Measurements from ENCODE around the gene NOVA2.

NOVA2 gene

GRCh38 chr19:45913874-45914830 lies 59.5 kb downstream of the NOVA2 start, which contains the start of gene NANOS2:
Gene NANOS2 (minus strand): TSS chr19:45914778. CDS start chr19:45914693, 85 bp downstream.
- no peak for TF ChIP-seq CTCF (IDR thresholded peaks at IDR 0.05)
- no peak within 1 kb of the TSS for H3K4me3 ChIP-seq
- H3K27ac ChIP-seq: no peak within 1 kb of the TSS
- DNase-seq (ENCODE audit: low spot score): no peak

DNA sequence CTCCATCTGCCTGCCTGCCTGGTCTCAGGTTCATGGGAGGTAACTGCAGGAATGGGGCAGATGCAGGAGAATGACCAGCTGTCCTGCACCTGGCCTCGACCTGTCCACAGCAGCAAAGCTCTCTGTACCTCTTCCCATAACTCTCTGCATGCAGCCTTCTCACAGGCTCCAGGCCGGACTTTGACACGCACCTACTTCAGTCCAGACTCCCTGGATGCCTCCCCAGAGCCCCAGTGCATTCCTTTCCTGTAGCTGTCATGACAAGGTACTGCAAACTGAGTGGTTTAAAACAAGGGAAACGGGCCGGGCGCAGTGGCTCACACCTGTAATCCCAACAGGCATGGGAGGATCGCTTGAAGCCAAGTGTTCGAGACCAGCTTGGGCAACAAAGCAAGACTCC lies 62.4 kb downstream of the NOVA2 start:
- no peak for DNase-seq (ENCODE audit: low spot score)
- no peak for TF ChIP-seq CTCF (IDR thresholded peaks at IDR 0.05)
- Histone ChIP-seq H3K4me3 (no peak overlapping the region), H3K27ac (no peak overlapping the region)

GRCh38 chr19:45908956-45909355 lies 64.7 kb downstream of the NOVA2 start:
- Histone ChIP-seq H3K4me3 (no peak overlapping the region), H3K27ac (no peak overlapping the region)
- no peak for DNase-seq (ENCODE audit: low spot score)
- no peak for TF ChIP-seq CTCF (IDR thresholded peaks at IDR 0.05)

- no peak for DNase-seq (ENCODE audit: low spot score)
- no peak overlapping the region for H3K27ac ChIP-seq
- no peak overlapping the region for H3K4me3 ChIP-seq
- TF ChIP-seq CTCF (IDR thresholded peaks at IDR 0.05): no peak
These were observed 67.4 kb downstream of the NOVA2 start for GRCh38 chr19:45906221-45906620.

DNA sequence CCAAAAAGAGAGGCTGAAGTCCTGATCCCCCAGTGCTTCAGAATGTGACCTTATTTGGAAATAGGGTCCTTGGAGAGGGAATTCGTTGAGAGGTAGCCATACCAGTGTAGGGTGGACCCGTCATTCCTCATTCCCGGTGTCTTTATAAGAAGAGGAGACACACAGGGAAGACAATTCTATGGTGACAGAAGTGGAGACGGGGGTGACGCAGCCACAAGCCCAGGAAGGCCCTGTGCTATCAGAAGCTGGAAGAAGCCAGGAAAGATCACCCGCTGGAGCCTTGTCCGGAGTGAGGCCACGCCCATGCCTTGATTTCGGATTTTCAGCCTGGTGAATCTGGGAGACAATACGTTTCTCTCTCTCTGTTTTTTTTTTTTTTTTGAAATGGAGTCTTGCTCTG lies 68.7 kb downstream of the NOVA2 start:
- no peak for TF ChIP-seq CTCF (IDR thresholded peaks at IDR 0.05)
- H3K27ac ChIP-seq: no peak overlapping the region
- no peak overlapping the region for H3K4me3 ChIP-seq
- no peak for DNase-seq (ENCODE audit: low spot score)

GRCh38 chr19:45902651-45903625 lies 70.7 kb downstream of the NOVA2 start:
- peak overlapping the region; percentile 25 to 79 for H3K27ac ChIP-seq
- TF ChIP-seq CTCF (IDR thresholded peaks at IDR 0.05): no peak
- DNase-seq (ENCODE audit: low spot score): peak; percentile 98
- H3K4me3 ChIP-seq: peak overlapping the region; percentile 75
